ENCODE measurements around the gene VAV3. TPM values are rescaled to one million over a fixed set of nuclear protein-coding genes. Genes with fewer than 3 reads are reported as not detected.
A peak's percentile ranks its signal among the peaks of the same experiment; 100 is the strongest.

The VAV3 gene
- total RNA-seq, 2 donors from 2014 or later = 2.5 to 4.3 TPM

GRCh38 chr1:107593501-107594209, 371.3 kb downstream of the VAV3 start:
- intact Hi-C loops (cut with DNase I) = no loop called here
- DNase-seq (no peak), ATAC-seq (peak in 1 of 2 donors; percentile 32)

GRCh38 chr1:107590900-107591622, 373.9 kb downstream of the VAV3 start:
- intact Hi-C loops (cut with DNase I) = no loop called here
- DNase-seq = no peak
- no peak for ATAC-seq

- intact Hi-C loops (cut with DNase I) = no loop called here
- ATAC-seq (no peak), DNase-seq (no peak)
These were observed 374.9 kb downstream of the VAV3 start for GRCh38 chr1:107590087-107590486.

GRCh38 chr1:107588321-107588720, 376.7 kb downstream of the VAV3 start:
- DNase-seq (no peak), ATAC-seq (no peak)
- intact Hi-C loops (cut with DNase I) = no loop called here

- no peak for DNase-seq
- intact Hi-C loops (cut with DNase I) = no loop called here
- no peak for ATAC-seq
These were observed 389.8 kb downstream of the VAV3 start for GRCh38 chr1:107575226-107575625.

GRCh38 chr1:107574044-107574443, 390.9 kb downstream of the VAV3 start:
- ATAC-seq (no peak), DNase-seq (no peak)
- intact Hi-C loops (cut with DNase I) = no loop called here

GRCh38 chr1:107572674-107573211, 392.2 kb downstream of the VAV3 start:
- DNase-seq (no peak), ATAC-seq (peak in 1 of 2 donors; percentile 90)
- intact Hi-C loops (cut with DNase I) = no loop called here

- ATAC-seq = no peak
- intact Hi-C loops (cut with DNase I) = no loop called here
- DNase-seq = no peak
These were observed 394.2 kb downstream of the VAV3 start for GRCh38 chr1:107570768-107571167.

GRCh38 chr1:107563441-107563840, 401.5 kb downstream of the VAV3 start:
- no peak for ATAC-seq
- intact Hi-C loops (cut with DNase I) = no loop called here
- no peak for DNase-seq

- intact Hi-C loops (cut with DNase I) = no loop called here
- DNase-seq (no peak), ATAC-seq (no peak)
These were observed 405.1 kb downstream of the VAV3 start for GRCh38 chr1:107559881-107560280.

GRCh38 chr1:107557095-107557494, 407.9 kb downstream of the VAV3 start:
- ATAC-seq (no peak), DNase-seq (no peak)
- intact Hi-C loops (cut with DNase I) = no loop called here

- intact Hi-C loops (cut with DNase I) = no loop called here
- no peak for DNase-seq
These were observed 409.4 kb downstream of the VAV3 start for GRCh38 chr1:107555578-107555977.

GRCh38 chr1:107552781-107553180, 412.2 kb downstream of the VAV3 start:
- ATAC-seq (no peak), DNase-seq (no peak)
- intact Hi-C loops (cut with DNase I) = no loop called here

More at GRCh38 chr1:107555578-107555977, 409.4 kb downstream of the VAV3 start:
- ATAC-seq = no peak

GRCh38 chr1:107551456-107551855, 413.5 kb downstream of the VAV3 start:
- no peak for ATAC-seq
- no peak for DNase-seq
- intact Hi-C loops (cut with DNase I) = no loop called here

GRCh38 chr1:107550358-107550757, 414.6 kb downstream of the VAV3 start:
- DNase-seq (no peak), ATAC-seq (no peak)
- intact Hi-C loops (cut with DNase I) = no loop called here

- DNase-seq = no peak
- intact Hi-C loops (cut with DNase I) = no loop called here
- ATAC-seq = no peak
These were observed 415.7 kb downstream of the VAV3 start for GRCh38 chr1:107549152-107549810.

- ATAC-seq = no peak
- intact Hi-C loops (cut with DNase I) = no loop called here
These were observed 416.7 kb downstream of the VAV3 start for GRCh38 chr1:107548276-107548675.

GRCh38 chr1:107547363-107548155, 417.4 kb downstream of the VAV3 start:
- intact Hi-C loops (cut with DNase I) = no loop called here
- ATAC-seq = no peak

More at GRCh38 chr1:107548276-107548675, 416.7 kb downstream of the VAV3 start:
- DNase-seq = no peak

GRCh38 chr1:107546576-107546975, 418.4 kb downstream of the VAV3 start:
- ATAC-seq (no peak), DNase-seq (no peak)
- intact Hi-C loops (cut with DNase I) = no loop called here

More at GRCh38 chr1:107547363-107548155, 417.4 kb downstream of the VAV3 start:
- no peak for DNase-seq

Data from left cardiac atrium (tissue), 4 donors.